Measurements from ENCODE around the gene STXBP6. TPM values are rescaled to one million over a fixed set of nuclear protein-coding genes. Genes with fewer than 3 reads are reported as not detected.

STXBP6 gene
- total and polyA plus RNA-seq, 2 of the 13 experiments (the other 11 are each of a cell fraction or from before 2014, with no cell fraction given) = 35.3 to 42.8 TPM

GRCh38 chr14:24817212-24818057 is 232.5 kb downstream of the STXBP6 start (continued):
- TF ChIP-seq, protein P1, sequence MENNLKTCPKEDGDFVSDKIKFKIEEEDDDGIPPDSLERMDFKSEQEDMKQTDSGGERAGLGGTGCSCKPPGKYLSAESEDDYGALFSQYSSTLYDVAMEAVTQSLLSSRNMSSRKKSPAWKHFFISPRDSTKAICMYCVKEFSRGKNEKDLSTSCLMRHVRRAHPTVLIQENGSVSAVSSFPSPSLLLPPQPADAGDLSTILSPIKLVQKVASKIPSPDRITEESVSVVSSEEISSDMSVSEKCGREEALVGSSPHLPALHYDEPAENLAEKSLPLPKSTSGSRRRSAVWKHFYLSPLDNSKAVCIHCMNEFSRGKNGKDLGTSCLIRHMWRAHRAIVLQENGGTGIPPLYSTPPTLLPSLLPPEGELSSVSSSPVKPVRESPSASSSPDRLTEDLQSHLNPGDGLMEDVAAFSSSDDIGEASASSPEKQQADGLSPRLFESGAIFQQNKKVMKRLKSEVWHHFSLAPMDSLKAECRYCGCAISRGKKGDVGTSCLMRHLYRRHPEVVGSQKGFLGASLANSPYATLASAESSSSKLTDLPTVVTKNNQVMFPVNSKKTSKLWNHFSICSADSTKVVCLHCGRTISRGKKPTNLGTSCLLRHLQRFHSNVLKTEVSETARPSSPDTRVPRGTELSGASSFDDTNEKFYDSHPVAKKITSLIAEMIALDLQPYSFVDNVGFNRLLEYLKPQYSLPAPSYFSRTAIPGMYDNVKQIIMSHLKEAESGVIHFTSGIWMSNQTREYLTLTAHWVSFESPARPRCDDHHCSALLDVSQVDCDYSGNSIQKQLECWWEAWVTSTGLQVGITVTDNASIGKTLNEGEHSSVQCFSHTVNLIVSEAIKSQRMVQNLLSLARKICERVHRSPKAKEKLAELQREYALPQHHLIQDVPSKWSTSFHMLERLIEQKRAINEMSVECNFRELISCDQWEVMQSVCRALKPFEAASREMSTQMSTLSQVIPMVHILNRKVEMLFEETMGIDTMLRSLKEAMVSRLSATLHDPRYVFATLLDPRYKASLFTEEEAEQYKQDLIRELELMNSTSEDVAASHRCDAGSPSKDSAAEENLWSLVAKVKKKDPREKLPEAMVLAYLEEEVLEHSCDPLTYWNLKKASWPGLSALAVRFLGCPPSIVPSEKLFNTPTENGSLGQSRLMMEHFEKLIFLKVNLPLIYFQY (CRISPR knock-in tag; IDR thresholded peaks at IDR 0.05; ENCODE audit: borderline replicate concordance) = no peak; the same call in 1 of the 2 replicates
- TF ChIP-seq, protein P2, sequence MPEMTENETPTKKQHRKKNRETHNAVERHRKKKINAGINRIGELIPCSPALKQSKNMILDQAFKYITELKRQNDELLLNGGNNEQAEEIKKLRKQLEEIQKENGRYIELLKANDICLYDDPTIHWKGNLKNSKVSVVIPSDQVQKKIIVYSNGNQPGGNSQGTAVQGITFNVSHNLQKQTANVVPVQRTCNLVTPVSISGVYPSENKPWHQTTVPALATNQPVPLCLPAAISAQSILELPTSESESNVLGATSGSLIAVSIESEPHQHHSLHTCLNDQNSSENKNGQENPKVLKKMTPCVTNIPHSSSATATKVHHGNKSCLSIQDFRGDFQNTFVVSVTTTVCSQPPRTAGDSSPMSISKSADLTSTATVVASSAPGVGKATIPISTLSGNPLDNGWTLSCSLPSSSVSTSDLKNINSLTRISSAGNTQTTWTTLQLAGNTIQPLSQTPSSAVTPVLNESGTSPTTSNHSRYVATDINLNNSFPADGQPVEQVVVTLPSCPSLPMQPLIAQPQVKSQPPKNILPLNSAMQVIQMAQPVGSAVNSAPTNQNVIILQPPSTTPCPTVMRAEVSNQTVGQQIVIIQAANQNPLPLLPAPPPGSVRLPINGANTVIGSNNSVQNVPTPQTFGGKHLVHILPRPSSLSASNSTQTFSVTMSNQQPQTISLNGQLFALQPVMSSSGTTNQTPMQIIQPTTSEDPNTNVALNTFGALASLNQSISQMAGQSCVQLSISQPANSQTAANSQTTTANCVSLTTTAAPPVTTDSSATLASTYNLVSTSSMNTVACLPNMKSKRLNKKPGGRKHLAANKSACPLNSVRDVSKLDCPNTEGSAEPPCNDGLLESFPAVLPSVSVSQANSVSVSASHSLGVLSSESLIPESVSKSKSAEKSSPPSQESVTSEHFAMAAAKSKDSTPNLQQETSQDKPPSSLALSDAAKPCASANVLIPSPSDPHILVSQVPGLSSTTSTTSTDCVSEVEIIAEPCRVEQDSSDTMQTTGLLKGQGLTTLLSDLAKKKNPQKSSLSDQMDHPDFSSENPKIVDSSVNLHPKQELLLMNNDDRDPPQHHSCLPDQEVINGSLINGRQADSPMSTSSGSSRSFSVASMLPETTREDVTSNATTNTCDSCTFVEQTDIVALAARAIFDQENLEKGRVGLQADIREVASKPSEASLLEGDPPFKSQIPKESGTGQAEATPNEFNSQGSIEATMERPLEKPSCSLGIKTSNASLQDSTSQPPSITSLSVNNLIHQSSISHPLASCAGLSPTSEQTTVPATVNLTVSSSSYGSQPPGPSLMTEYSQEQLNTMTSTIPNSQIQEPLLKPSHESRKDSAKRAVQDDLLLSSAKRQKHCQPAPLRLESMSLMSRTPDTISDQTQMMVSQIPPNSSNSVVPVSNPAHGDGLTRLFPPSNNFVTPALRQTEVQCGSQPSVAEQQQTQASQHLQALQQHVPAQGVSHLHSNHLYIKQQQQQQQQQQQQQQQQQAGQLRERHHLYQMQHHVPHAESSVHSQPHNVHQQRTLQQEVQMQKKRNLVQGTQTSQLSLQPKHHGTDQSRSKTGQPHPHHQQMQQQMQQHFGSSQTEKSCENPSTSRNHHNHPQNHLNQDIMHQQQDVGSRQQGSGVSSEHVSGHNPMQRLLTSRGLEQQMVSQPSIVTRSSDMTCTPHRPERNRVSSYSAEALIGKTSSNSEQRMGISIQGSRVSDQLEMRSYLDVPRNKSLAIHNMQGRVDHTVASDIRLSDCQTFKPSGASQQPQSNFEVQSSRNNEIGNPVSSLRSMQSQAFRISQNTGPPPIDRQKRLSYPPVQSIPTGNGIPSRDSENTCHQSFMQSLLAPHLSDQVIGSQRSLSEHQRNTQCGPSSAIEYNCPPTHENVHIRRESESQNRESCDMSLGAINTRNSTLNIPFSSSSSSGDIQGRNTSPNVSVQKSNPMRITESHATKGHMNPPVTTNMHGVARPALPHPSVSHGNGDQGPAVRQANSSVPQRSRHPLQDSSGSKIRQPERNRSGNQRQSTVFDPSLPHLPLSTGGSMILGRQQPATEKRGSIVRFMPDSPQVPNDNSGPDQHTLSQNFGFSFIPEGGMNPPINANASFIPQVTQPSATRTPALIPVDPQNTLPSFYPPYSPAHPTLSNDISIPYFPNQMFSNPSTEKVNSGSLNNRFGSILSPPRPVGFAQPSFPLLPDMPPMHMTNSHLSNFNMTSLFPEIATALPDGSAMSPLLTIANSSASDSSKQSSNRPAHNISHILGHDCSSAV (CRISPR knock-in tag; IDR thresholded peaks at IDR 0.05; ENCODE audit: borderline replicate concordance) = no peak
- TF ChIP-seq PCBP1 (IDR thresholded peaks at IDR 0.05; ENCODE audit: borderline replicate concordance, low read depth, low read length) (no peak), TMF1 (CRISPR knock-in tag; IDR thresholded peaks at IDR 0.05; ENCODE audit: low read depth) (peak; percentile 84), ZNF282 (IDR thresholded peaks at IDR 0.05; ENCODE audit: partially characterized antibody) (no peak), ZFYVE20 (CRISPR knock-in tag; IDR thresholded peaks at IDR 0.05; ENCODE audit: borderline replicate concordance, low read depth) (no peak), NONO (IDR thresholded peaks at IDR 0.05) (no peak), NONO (CRISPR knock-in tag; conservative IDR thresholded peaks at IDR 0.05) (peak; percentile 63; the same call in 1 of the 2 replicates), SAFB2 (CRISPR knock-in tag; IDR thresholded peaks at IDR 0.05; ENCODE audit: borderline replicate concordance, low read depth) (no peak), PRDM15 (CRISPR knock-in tag; IDR thresholded peaks at IDR 0.05) (peak; percentile 71; the same call in 1 of the 2 replicates)

Data from HepG2 (cell line).